Progenitor cell of endocrine pancreas (in vitro differentiated cells): ENCODE results near the gene MCM9. TPM values are rescaled to one million over a fixed set of nuclear protein-coding genes. Genes with fewer than 3 reads are reported as not detected.

ENCODE experiments used
- DNase-seq: peaks from one replicate; pipeline ENCODE4 v3.0.0; 2021; ENCODE audit warnings: low spot score; ENCODE audit not compliant: unreplicated experiment
- H3K27ac Mint-ChIP-seq: 2 replicates; pipeline ENCODE4 v1.8.0; 2021; ENCODE audit warnings: mild to moderate bottlenecking, moderate library complexity, mixed read lengths
- H3K27me3 Mint-ChIP-seq: 2 replicates; pipeline ENCODE4 v1.8.0; 2021; ENCODE audit warnings: mixed read lengths
- H3K36me3 Mint-ChIP-seq: 2 replicates; pipeline ENCODE4 v1.8.0; 2022; ENCODE audit warnings: mixed read lengths; ENCODE audit not compliant: insufficient read depth
- H3K4me1 Mint-ChIP-seq: 2 replicates; pipeline ENCODE4 v1.8.0; 2021; ENCODE audit warnings: low read depth, mixed read lengths
- H3K4me3 Mint-ChIP-seq: 2 replicates; pipeline ENCODE4 v1.8.0; 2021; ENCODE audit warnings: low read depth, mild to moderate bottlenecking, moderate library complexity, mixed read lengths
- H3K9me3 Mint-ChIP-seq: 2 replicates; pipeline ENCODE4 v1.8.0; 2021; ENCODE audit warnings: low read depth, mixed read lengths
- CTCF ChIP-seq: fragments of 200-600 bp; sonication (generic); IDR thresholded peaks from one replicate; pipeline ENCODE4 v1.5.0; 2021; ENCODE audit warnings: antibody characterized with exemption, mild to moderate bottlenecking; ENCODE audit not compliant: unreplicated experiment
- total RNA-seq: library from RNA; stranded (reverse); gene quantifications from 2 replicates; pipeline ENCODE4 v1.2.1, GENCODE V29; 2021

Gene MCM9
- total RNA-seq, 1 donor from 2014 or later = 24.7 TPM

- Mint-ChIP-seq H3K4me3 (no peak overlapping the region), H3K9me3 (no peaks in the 10 kb centered on the region), H3K27ac (peak overlapping the region; percentile 54), H3K36me3 (peaks cover 23% of the 10 kb centered on the region), H3K27me3 (no peaks in the 10 kb centered on the region), H3K4me1 (peaks cover 27% of the 10 kb centered on the region)
- DNase-seq = no peak
- TF ChIP-seq CTCF = no peak
Observed at GRCh38 chr6:118903691-118904090, 31.3 kb downstream of the MCM9 start.

GRCh38 chr6:118903138-118903537 is 31.8 kb downstream of the MCM9 start:
- TF ChIP-seq CTCF = no peak
- no peaks in the 10 kb centered on the region for H3K27me3 Mint-ChIP-seq
- peak overlapping the region; percentile 54 for H3K27ac Mint-ChIP-seq
- no peak overlapping the region for H3K4me3 Mint-ChIP-seq
- no peak for DNase-seq
- H3K4me1 Mint-ChIP-seq = peaks cover 28% of the 10 kb centered on the region
- H3K9me3 Mint-ChIP-seq = no peaks in the 10 kb centered on the region
- peaks cover 24% of the 10 kb centered on the region for H3K36me3 Mint-ChIP-seq

GRCh38 chr6:118902726-118903125 is 32.2 kb downstream of the MCM9 start:
- DNase-seq = no peak
- TF ChIP-seq CTCF = no peak
- no peak overlapping the region for H3K27ac Mint-ChIP-seq
- H3K27me3 Mint-ChIP-seq = no peaks in the 10 kb centered on the region
- H3K9me3 Mint-ChIP-seq = no peaks in the 10 kb centered on the region
- H3K4me3 Mint-ChIP-seq = no peak overlapping the region
- peaks cover 31% of the 10 kb centered on the region for H3K4me1 Mint-ChIP-seq
- peaks cover 24% of the 10 kb centered on the region for H3K36me3 Mint-ChIP-seq

- no peak for DNase-seq
- Mint-ChIP-seq H3K4me1 (peaks cover 39% of the 10 kb centered on the region), H3K27ac (peak overlapping the region; percentile 29), H3K9me3 (no peaks in the 10 kb centered on the region), H3K36me3 (peaks cover 15% of the 10 kb centered on the region), H3K27me3 (no peaks in the 10 kb centered on the region), H3K4me3 (no peak overlapping the region)
- no peak for TF ChIP-seq CTCF
Observed at GRCh38 chr6:118899948-118900347, 35.0 kb downstream of the MCM9 start.

GRCh38 chr6:118897386-118897785 is 37.6 kb downstream of the MCM9 start:
- no peak for TF ChIP-seq CTCF
- no peak overlapping the region for H3K4me3 Mint-ChIP-seq
- H3K27me3 Mint-ChIP-seq = no peaks in the 10 kb centered on the region
- peak overlapping the region; percentile 71 for H3K27ac Mint-ChIP-seq
- peaks cover 38% of the 10 kb centered on the region for H3K4me1 Mint-ChIP-seq
- no peak for DNase-seq
- H3K36me3 Mint-ChIP-seq = peaks cover 8% of the 10 kb centered on the region
- H3K9me3 Mint-ChIP-seq = no peaks in the 10 kb centered on the region
